Measurements from ENCODE around the gene XXYLT1.

GRCh38 chr3:195043607-195044339, 227.2 kb downstream of the XXYLT1 start:
- no peak for TF ChIP-seq CTCF (IDR thresholded peaks at IDR 0.05)
- TF ChIP-seq JUN (CRISPR knock-in tag; IDR thresholded peaks at IDR 0.05): no peak
- no peak for TF ChIP-seq USF2 (CRISPR knock-in tag; IDR thresholded peaks at IDR 0.05)
- TF ChIP-seq NFYB (CRISPR knock-in tag; conservative IDR thresholded peaks at IDR 0.05; ENCODE audit: low read depth): no peak
- TF ChIP-seq MAX (CRISPR knock-in tag; IDR thresholded peaks at IDR 0.05): no peak
- no peak for TF ChIP-seq E2F1 (CRISPR knock-in tag; IDR thresholded peaks at IDR 0.05)
- no peak for TF ChIP-seq SMAD4 (CRISPR knock-in tag; IDR thresholded peaks at IDR 0.05)
- no peak for TF ChIP-seq ZNF232 (CRISPR knock-in tag; IDR thresholded peaks at IDR 0.05)
- TF ChIP-seq CBFB (CRISPR knock-in tag; IDR thresholded peaks at IDR 0.05; ENCODE audit: low read depth): no peak

Data from WTC11 (cell line).